PC-9 (cell line): ENCODE data around the gene IARS1. TPM values are rescaled to one million over a fixed set of nuclear protein-coding genes. Genes with fewer than 3 reads are reported as not detected.

Experiments
- BruUV-seq: library from RNA; stranded (reverse); fragments of 400-500 nt; replicated peaks from 2 replicates; lab custom pipeline; 2021; lab: Mats Ljungman, UMichigan
- CTCF ChIA-PET: fragments of 300-600 bp; sonication (Branson Sonifier 250); formaldehyde crosslinking; loops from one replicate; lab custom pipeline; 2022; ENCODE audit warnings: antibody characterized with exemption; lab: Charles Lee
- POLR2A ChIA-PET: fragments of 300-600 bp; sonication (Branson Sonifier 250); formaldehyde crosslinking; loops from one replicate; lab custom pipeline; 2022; ENCODE audit warnings: antibody characterized with exemption; ENCODE audit not compliant: unreplicated experiment; lab: Charles Lee
- DNase-seq, 2 experiments: peaks; one replicate each; pipeline versions ENCODE4 v3.0.0 to v3.0.0-alpha.2; 2015 to 2022; ENCODE audit warnings: mixed read lengths in 1 of 2
- H2AFZ ChIP-seq: fragments of 200-600 bp; sonication (generic); 2 replicates; pipeline ENCODE4 v1.8.1; 2017; ENCODE audit warnings: antibody characterized with exemption
- H3F3A ChIP-seq: fragments of 200-600 bp; sonication (generic); 2 replicates; pipeline ENCODE4 v1.8.1; 2017; ENCODE audit warnings: antibody characterized with exemption, mild to moderate bottlenecking, low read depth; ENCODE audit not compliant: insufficient read depth
- H3K27ac ChIP-seq: fragments of 200-600 bp; sonication (generic); 2 replicates; pipeline ENCODE4 v1.6.1; 2016; ENCODE audit warnings: mixed run types
- H3K27me3 ChIP-seq: fragments of 200-600 bp; sonication (generic); 2 replicates; pipeline ENCODE4 v1.6.1; 2016; ENCODE audit warnings: low read depth, mixed run types; ENCODE audit not compliant: insufficient read depth
- H3K36me3 ChIP-seq: fragments of 200-600 bp; sonication (generic); 2 replicates; pipeline ENCODE4 v1.6.1; 2016; ENCODE audit warnings: low read depth, mixed run types
- H3K4me1 ChIP-seq: fragments of 200-600 bp; sonication (generic); replicated peaks from 2 replicates; pipeline ENCODE4 v1.6.1; 2016; ENCODE audit warnings: mixed run types; ENCODE audit not compliant: insufficient read depth
- H3K4me2 ChIP-seq: fragments of 200-600 bp; sonication (generic); 2 replicates; pipeline ENCODE4 v1.6.1; 2017; ENCODE audit warnings: mixed run types
- H3K4me3 ChIP-seq: fragments of 200-600 bp; sonication (generic); 2 replicates; pipeline ENCODE4 v1.6.1; 2016; ENCODE audit warnings: mixed run types
- H3K79me2 ChIP-seq: fragments of 200-600 bp; sonication (generic); 2 replicates; pipeline ENCODE4 v1.6.1; 2017; ENCODE audit warnings: low read depth, mixed run types
- H3K9me2 ChIP-seq: fragments of 200-600 bp; sonication (generic); 2 replicates; pipeline ENCODE4 v1.8.1; 2017; ENCODE audit warnings: mild to moderate bottlenecking; ENCODE audit not compliant: insufficient read depth
- H3K9me3 ChIP-seq: fragments of 200-600 bp; sonication (generic); 2 replicates; pipeline ENCODE4 v1.8.1; 2016; ENCODE audit warnings: low read depth; ENCODE audit not compliant: insufficient read depth
- H4K20me1 ChIP-seq: fragments of 200-600 bp; sonication (generic); 2 replicates; pipeline ENCODE4 v1.8.1; 2017; ENCODE audit not compliant: insufficient read depth
- EZH2 ChIP-seq: fragments of 200-600 bp; sonication (generic); IDR thresholded peaks from 2 replicates; pipeline ENCODE4 v1.8.0; 2017; ENCODE audit warnings: antibody characterized with exemption, low read depth
- intact Hi-C: fragments of 100-400 bp; cut with micrococcal nuclease; formaldehyde crosslinking; loops from one replicate; pipeline ENCODE4 v1.10.0; 2022; ENCODE audit not compliant: unreplicated experiment
- total RNA-seq: library from RNA; stranded (reverse); gene quantifications from 2 replicates; pipeline ENCODE4 v1.2.3, GENCODE V29; 2021
- TF ChIP-seq, protein P1 (sequence below): fragments of 200-600 bp; sonication (generic); conservative IDR thresholded peaks from 2 replicates; pipeline ENCODE4 v1.6.1; 2017; ENCODE audit warnings: mixed run types, antibody characterized with exemption, mild to moderate bottlenecking, moderate library complexity

Gene IARS1
- total RNA-seq, 1 experiment from 2014 or later = 232 TPM

DNA sequence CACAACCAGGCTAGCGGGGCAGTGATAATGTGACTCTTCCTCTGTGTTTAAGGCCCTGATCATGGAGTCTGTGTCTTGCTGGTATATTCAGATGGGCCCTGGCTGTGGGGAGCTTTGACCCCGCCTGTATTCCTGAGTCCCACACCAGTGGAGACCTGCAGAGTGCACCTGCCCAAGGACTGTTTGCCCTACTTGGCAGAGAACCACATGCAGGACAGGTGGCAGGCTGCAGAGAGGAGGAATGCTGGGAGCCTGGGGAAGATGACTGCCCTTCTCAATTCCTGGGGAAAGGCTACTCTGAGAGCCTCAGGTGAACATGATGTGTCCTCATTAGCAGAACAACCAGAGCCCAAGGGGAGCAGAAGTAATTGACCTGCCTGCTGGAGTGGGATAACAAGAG, 36.2 kb downstream of the IARS1 start:
- no peak for DNase-seq
- BruUV-seq = no TSS peak
- POLR2A ChIA-PET = no interaction called here
- Histone ChIP-seq H3K36me3 (peaks cover 59% of the 10 kb centered on the region), H3K27me3 (no peaks in the 10 kb centered on the region), H3K9me3 (no peaks in the 10 kb centered on the region), H3K9me2 (no peaks in the 10 kb centered on the region), H3F3A (peaks cover 8% of the 10 kb centered on the region; the same call in 1 of the 2 replicates), H3K4me1 (no peaks in the 10 kb centered on the region), H2AFZ (no peak overlapping the region), H3K4me2 (no peak overlapping the region), H4K20me1 (peaks cover 59% of the 10 kb centered on the region), H3K4me3 (no peak overlapping the region), H3K79me2 (no peaks in the 10 kb centered on the region; the same call in 1 of the 2 replicates), H3K27ac (no peak overlapping the region)
- TF ChIP-seq, protein P1, sequence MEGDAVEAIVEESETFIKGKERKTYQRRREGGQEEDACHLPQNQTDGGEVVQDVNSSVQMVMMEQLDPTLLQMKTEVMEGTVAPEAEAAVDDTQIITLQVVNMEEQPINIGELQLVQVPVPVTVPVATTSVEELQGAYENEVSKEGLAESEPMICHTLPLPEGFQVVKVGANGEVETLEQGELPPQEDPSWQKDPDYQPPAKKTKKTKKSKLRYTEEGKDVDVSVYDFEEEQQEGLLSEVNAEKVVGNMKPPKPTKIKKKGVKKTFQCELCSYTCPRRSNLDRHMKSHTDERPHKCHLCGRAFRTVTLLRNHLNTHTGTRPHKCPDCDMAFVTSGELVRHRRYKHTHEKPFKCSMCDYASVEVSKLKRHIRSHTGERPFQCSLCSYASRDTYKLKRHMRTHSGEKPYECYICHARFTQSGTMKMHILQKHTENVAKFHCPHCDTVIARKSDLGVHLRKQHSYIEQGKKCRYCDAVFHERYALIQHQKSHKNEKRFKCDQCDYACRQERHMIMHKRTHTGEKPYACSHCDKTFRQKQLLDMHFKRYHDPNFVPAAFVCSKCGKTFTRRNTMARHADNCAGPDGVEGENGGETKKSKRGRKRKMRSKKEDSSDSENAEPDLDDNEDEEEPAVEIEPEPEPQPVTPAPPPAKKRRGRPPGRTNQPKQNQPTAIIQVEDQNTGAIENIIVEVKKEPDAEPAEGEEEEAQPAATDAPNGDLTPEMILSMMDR = no peak
- CTCF ChIA-PET = no interaction called here
- intact Hi-C loops = no loop called here

DNA sequence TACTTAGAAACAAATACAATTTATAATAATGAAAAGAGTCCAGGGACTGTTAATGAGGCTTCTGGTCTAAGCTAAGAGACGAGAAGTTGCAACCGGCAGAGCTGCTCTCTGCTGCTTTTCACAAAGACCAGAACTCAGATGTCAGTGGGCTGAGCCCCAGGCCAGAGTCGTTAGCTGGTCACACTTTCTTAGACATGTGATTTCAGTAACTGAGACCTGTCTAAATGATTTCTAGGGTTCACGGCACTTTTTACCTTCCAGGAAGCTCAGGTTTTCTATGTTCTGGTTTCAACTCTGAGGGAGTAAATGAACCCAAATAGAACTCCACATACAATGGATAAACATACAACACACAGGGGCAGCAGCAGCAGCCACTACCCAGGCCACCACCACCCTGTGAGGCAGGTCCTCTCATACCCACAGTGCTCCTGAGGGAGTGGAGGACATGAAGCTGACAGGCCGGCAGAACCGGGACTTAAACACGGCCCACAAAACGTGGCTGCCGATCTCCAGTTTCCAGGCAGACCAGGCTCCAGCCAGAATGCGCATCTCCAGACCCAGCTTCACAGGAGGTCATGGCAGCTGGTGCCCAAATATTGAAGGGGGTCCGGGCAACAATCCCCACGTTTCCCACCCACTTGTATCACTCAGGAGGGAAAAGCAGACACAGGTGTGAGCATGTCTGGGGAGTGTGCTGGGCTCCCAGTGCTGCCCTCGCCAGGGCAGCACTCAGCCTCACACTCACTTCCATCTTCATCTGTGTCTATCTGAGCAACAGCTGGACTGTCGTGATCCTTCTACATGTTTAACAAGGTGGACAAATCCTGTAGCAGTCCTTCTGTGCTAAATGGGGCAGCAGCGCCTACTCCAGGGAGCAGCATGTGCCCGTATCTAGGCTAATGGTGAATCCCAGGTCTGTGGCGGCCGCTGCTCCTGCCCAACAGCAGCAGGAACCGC, 38.8 kb downstream of the IARS1 start:
- POLR2A ChIA-PET = no interaction called here
- Histone ChIP-seq H3K9me2 (no peaks in the 10 kb centered on the region), H3K4me1 (no peaks in the 10 kb centered on the region), H3K27me3 (no peaks in the 10 kb centered on the region), H4K20me1 (peaks cover 53% of the 10 kb centered on the region), H3K79me2 (no peaks in the 10 kb centered on the region; the same call in 1 of the 2 replicates), H3K9me3 (no peaks in the 10 kb centered on the region), H3K4me2 (no peak overlapping the region), H3K4me3 (no peak overlapping the region), H3K36me3 (peaks cover 57% of the 10 kb centered on the region), H3F3A (peaks cover 8% of the 10 kb centered on the region; the same call in 1 of the 2 replicates), H2AFZ (no peak overlapping the region), H3K27ac (no peak overlapping the region)
- BruUV-seq = no TSS peak
- no peak for DNase-seq
- CTCF ChIA-PET = no interaction called here
- TF ChIP-seq, protein P1 = no peak
- no peak for TF ChIP-seq EZH2
- intact Hi-C loops = no loop called here

DNA sequence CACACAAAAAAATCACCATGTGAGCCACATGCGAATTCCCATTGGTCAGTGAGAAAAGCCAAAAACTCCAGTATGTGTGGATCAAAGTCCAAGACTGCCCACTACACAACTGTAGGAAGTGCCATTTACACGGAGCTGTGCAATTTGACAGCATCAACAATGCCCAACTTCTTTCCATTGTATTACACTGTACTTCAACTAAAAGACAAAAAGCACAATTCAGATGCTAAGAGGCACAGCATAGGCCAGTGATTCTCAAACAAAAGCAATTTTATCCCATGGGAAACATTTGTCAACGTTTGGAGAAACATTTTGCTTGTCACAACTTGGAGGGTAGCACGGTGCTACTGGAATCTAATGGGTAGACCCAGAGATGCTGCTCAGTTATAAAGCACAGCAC, 39.8 kb downstream of the IARS1 start:
- intact Hi-C loops = no loop called here
- TF ChIP-seq EZH2 = no peak
- TF ChIP-seq, protein P1 = no peak
- H3K27ac ChIP-seq = no peak overlapping the region
- no peaks in the 10 kb centered on the region for H3K9me3 ChIP-seq
- no peak overlapping the region for H3K4me2 ChIP-seq
- no peaks in the 10 kb centered on the region for H3K4me1 ChIP-seq
- H3K27me3 ChIP-seq = no peaks in the 10 kb centered on the region
- no peak overlapping the region for H2AFZ ChIP-seq
- ChIA-PET CTCF (interaction anchor here (0.6 kb wide), 1 partner anchor 46 kb away, joined by 3 read pairs; no protein-coding TSS in a partner anchor), POLR2A (no interaction called here)
- no TSS peak for BruUV-seq
- no peaks in the 10 kb centered on the region; the same call in 1 of the 2 replicates for H3K79me2 ChIP-seq
- H3F3A ChIP-seq = peaks cover 8% of the 10 kb centered on the region; the same call in 1 of the 2 replicates
- H3K9me2 ChIP-seq = no peaks in the 10 kb centered on the region
- H4K20me1 ChIP-seq = peaks cover 48% of the 10 kb centered on the region
- peaks cover 55% of the 10 kb centered on the region for H3K36me3 ChIP-seq
- DNase-seq = no peak
- H3K4me3 ChIP-seq = no peak overlapping the region
